Stimulated activated naive B cell treated with anti-CD40 and anti-IgM and Interleukin-4, amounts not matched to agents 10 μg/mL and 1 μg/mL and 100 μg/mL, for 72 hours (primary cell): Measurements from ENCODE around the gene GALNT15.

ENCODE experiments used
- ATAC-seq, 2 donors: fragments of 150-1000 bp; cut with Tn5 transposase; replicated peaks; 2 replicates each; pipeline ENCODE4 v1.10.0; 2021; ENCODE audit warnings: moderate library complexity in 1 of 2
- DNase-seq: peaks from one replicate; pipeline ENCODE4 v3.0.0; 2021
- H3K27ac Mint-ChIP-seq: one replicate; pipeline ENCODE4 v1.8.0; 2022; ENCODE audit warnings: mild to moderate bottlenecking, mixed read lengths
- H3K27me3 Mint-ChIP-seq, 2 donors: one replicate each; pipeline ENCODE4 v1.8.0; 2022; ENCODE audit warnings: mixed read lengths in 2 of 2
- H3K36me3 Mint-ChIP-seq, 2 donors: one replicate each; pipeline ENCODE4 v1.8.0; 2022; ENCODE audit warnings: mixed read lengths in 2 of 2, mild to moderate bottlenecking in 1 of 2
- H3K4me1 Mint-ChIP-seq, 2 donors: one replicate each; pipeline ENCODE4 v1.8.0; 2022; ENCODE audit warnings: mixed read lengths in 2 of 2, mild to moderate bottlenecking in 1 of 2
- H3K4me3 Mint-ChIP-seq, 2 donors: one replicate each; pipeline ENCODE4 v1.8.0; 2022; ENCODE audit warnings: mild to moderate bottlenecking in 2 of 2, mixed read lengths in 2 of 2, moderate library complexity in 1 of 2
- H3K9me3 Mint-ChIP-seq, 2 donors: one replicate each; pipeline ENCODE4 v1.8.0; 2022; ENCODE audit warnings: mixed read lengths in 2 of 2, mild to moderate bottlenecking in 1 of 2

The GALNT15 gene

GRCh38 chr3:16186086-16186485 lies 11.6 kb downstream of the GALNT15 start:
- no peak overlapping the region for H3K27ac Mint-ChIP-seq
- ATAC-seq = no peak

DNA sequence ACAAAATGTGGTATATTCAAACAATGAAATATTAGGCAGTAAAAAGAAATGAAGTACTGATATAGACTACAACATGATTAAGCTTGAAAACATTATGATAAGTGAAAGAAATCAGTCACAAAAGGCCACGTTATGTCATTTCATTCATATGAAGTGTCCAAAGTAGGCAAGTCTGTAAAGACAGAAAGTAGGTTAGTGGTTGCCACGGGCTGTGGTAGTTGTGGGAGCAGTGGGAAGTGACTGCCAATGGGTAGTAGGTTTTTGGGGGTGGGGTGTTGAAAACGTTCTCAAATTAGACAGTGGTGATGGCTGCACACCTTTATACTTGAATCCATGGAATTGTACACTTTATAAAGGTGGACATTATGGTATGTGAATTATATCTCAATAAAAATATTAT lies 12.1 kb downstream of the GALNT15 start:
- Mint-ChIP-seq H3K9me3 (peaks cover 0 to 1% of the 10 kb centered on the region in 2 donors), H3K27ac (no peak overlapping the region), H3K27me3 (peaks cover 0 to 4% of the 10 kb centered on the region in 2 donors), H3K36me3 (no peaks in the 10 kb centered on the region), H3K4me1 (no peaks in the 10 kb centered on the region), H3K4me3 (no peak overlapping the region)
- DNase-seq (no peak), ATAC-seq (no peak)

More at GRCh38 chr3:16186086-16186485, 11.6 kb downstream of the GALNT15 start:
- peaks cover 0 to 4% of the 10 kb centered on the region in 2 donors for H3K27me3 Mint-ChIP-seq
- H3K36me3 Mint-ChIP-seq = no peaks in the 10 kb centered on the region
- no peak overlapping the region for H3K4me3 Mint-ChIP-seq
- DNase-seq = no peak
- peaks cover 0 to 1% of the 10 kb centered on the region in 2 donors for H3K9me3 Mint-ChIP-seq
- no peaks in the 10 kb centered on the region for H3K4me1 Mint-ChIP-seq

GRCh38 chr3:16187213-16187790 lies 12.8 kb downstream of the GALNT15 start:
- no peak for DNase-seq
- H3K4me3 Mint-ChIP-seq = no peak overlapping the region
- peaks cover 0 to 1% of the 10 kb centered on the region in 2 donors for H3K9me3 Mint-ChIP-seq
- H3K27ac Mint-ChIP-seq = no peak overlapping the region
- no peaks in the 10 kb centered on the region for H3K36me3 Mint-ChIP-seq
- H3K4me1 Mint-ChIP-seq = no peaks in the 10 kb centered on the region
- no peak for ATAC-seq
- H3K27me3 Mint-ChIP-seq = peaks cover 0 to 4% of the 10 kb centered on the region in 2 donors

- DNase-seq = no peak
- Mint-ChIP-seq H3K9me3 (peaks cover 0 to 1% of the 10 kb centered on the region in 2 donors), H3K27me3 (peaks cover 0 to 4% of the 10 kb centered on the region in 2 donors), H3K4me3 (no peak overlapping the region), H3K27ac (no peak overlapping the region), H3K36me3 (no peaks in the 10 kb centered on the region), H3K4me1 (no peaks in the 10 kb centered on the region)
- no peak for ATAC-seq
Measured at GRCh38 chr3:16188071-16188470, 13.6 kb downstream of the GALNT15 start.

DNA sequence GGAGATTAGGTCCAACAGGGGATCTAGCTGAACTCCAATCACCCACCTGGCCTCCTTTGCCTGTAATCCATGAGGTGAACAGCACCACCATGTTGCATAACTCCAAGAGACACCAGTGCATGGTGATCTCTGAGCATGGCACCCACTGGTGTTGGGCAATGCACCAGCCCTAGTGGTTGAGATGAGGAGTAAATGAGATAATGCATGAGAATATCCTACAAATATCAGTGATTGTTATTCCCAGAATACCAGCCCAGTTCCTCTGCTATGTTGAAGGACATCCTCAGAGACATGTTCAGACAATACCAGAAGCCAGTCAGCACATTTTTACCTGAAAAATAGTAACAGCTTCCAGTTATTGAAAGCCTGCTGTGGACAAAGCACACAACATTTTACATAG lies 14.7 kb downstream of the GALNT15 start:
- no peak for DNase-seq
- H3K27me3 Mint-ChIP-seq = peaks cover 0 to 4% of the 10 kb centered on the region in 2 donors

GRCh38 chr3:16190704-16191103 lies 16.2 kb downstream of the GALNT15 start:
- Mint-ChIP-seq H3K36me3 (no peaks in the 10 kb centered on the region), H3K27ac (no peak overlapping the region), H3K27me3 (peaks cover 0 to 4% of the 10 kb centered on the region in 2 donors), H3K4me3 (no peak overlapping the region), H3K9me3 (peaks cover 0 to 1% of the 10 kb centered on the region in 2 donors), H3K4me1 (no peaks in the 10 kb centered on the region)
- DNase-seq (no peak), ATAC-seq (no peak)

More for the DNA sequence above, 14.7 kb downstream of the GALNT15 start:
- no peak overlapping the region for H3K4me3 Mint-ChIP-seq
- no peaks in the 10 kb centered on the region for H3K36me3 Mint-ChIP-seq
- no peaks in the 10 kb centered on the region for H3K4me1 Mint-ChIP-seq
- no peak for ATAC-seq
- H3K9me3 Mint-ChIP-seq = peaks cover 0 to 1% of the 10 kb centered on the region in 2 donors
- H3K27ac Mint-ChIP-seq = no peak overlapping the region

- Mint-ChIP-seq H3K9me3 (peaks cover 0 to under 1% of the 10 kb centered on the region in 2 donors), H3K27me3 (peaks cover 0 to 4% of the 10 kb centered on the region in 2 donors), H3K27ac (no peak overlapping the region), H3K4me3 (no peak overlapping the region), H3K36me3 (no peaks in the 10 kb centered on the region), H3K4me1 (no peaks in the 10 kb centered on the region)
- ATAC-seq (no peak), DNase-seq (no peak)
Measured at GRCh38 chr3:16191591-16191990, 17.1 kb downstream of the GALNT15 start.

DNA sequence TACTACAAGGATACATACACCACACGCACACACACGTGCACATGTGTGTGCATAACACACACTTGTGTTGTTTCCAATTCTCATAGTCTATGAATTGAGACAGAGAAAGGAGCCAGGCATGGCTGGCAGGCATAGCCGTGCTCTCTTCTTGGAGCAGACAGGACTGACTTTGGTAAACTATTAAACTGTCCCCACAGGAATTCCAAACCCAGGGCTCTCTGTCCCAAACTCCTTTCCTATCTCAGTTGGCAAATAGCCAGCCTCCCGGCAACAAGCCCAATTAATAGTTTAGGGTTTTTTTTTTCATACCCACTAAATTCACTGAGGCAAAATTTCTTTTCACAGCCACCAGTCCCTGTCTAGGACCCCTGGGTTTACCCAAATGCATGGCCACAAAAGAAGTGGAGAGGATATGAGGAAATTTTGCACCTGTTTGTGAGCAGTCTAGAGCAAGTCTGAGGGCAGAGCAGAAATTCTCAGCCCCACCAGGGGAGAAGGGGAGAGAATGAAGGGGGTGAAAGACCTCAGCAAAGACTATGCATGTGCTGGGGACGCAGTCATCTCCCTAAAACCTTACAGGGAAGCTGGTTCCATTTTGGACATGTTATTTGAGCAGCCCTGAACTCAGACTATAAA lies 17.8 kb downstream of the GALNT15 start:
- ATAC-seq (no peak), DNase-seq (no peak)
- Mint-ChIP-seq H3K4me1 (no peaks in the 10 kb centered on the region), H3K27ac (no peak overlapping the region), H3K36me3 (no peaks in the 10 kb centered on the region), H3K9me3 (no peaks in the 10 kb centered on the region), H3K4me3 (no peak overlapping the region), H3K27me3 (peaks cover 0 to 4% of the 10 kb centered on the region in 2 donors)

DNA sequence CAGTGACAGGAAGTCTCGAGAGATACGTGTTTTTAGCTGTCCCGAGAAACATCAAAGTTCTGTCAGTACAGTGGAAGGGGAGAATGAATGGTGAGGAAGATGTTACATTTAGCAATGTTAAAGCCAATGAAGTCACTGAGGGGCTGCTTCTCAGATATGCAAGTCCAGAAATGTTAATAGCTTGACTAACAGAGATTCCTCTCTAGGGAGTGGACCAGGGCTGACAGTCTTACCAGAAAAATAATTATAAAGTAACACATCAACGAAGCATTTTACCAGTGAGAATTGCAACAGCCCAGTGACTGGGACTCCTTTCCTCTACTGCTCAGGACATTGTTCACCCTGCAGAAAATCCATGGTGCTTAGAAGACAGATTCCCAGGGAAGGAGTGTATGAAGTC lies 23.9 kb downstream of the GALNT15 start:
- peaks cover 0 to under 1% of the 10 kb centered on the region in 2 donors for H3K27me3 Mint-ChIP-seq

GRCh38 chr3:16199769-16200168 lies 25.3 kb downstream of the GALNT15 start:
- Mint-ChIP-seq H3K9me3 (peaks cover 0 to 1% of the 10 kb centered on the region in 2 donors), H3K27me3 (peaks cover 0 to 11% of the 10 kb centered on the region in 2 donors), H3K4me3 (no peak overlapping the region), H3K36me3 (peaks cover 0 to 2% of the 10 kb centered on the region in 2 donors), H3K4me1 (no peaks in the 10 kb centered on the region), H3K27ac (no peak overlapping the region)
- DNase-seq = no peak
- ATAC-seq = no peak

More for the DNA sequence above, 23.9 kb downstream of the GALNT15 start:
- H3K9me3 Mint-ChIP-seq = peaks cover 0 to 1% of the 10 kb centered on the region in 2 donors
- no peak for ATAC-seq
- DNase-seq = no peak
- no peak overlapping the region for H3K27ac Mint-ChIP-seq
- no peaks in the 10 kb centered on the region for H3K4me1 Mint-ChIP-seq
- H3K36me3 Mint-ChIP-seq = no peaks in the 10 kb centered on the region
- no peak overlapping the region for H3K4me3 Mint-ChIP-seq

- Mint-ChIP-seq H3K4me3 (no peak overlapping the region), H3K27me3 (peaks cover 0 to 12% of the 10 kb centered on the region in 2 donors), H3K27ac (no peak overlapping the region), H3K4me1 (no peaks in the 10 kb centered on the region), H3K9me3 (peaks cover 0 to 1% of the 10 kb centered on the region in 2 donors), H3K36me3 (peaks cover 0 to 2% of the 10 kb centered on the region in 2 donors)
- no peak for DNase-seq
- no peak for ATAC-seq
Measured at GRCh38 chr3:16200411-16200810, 25.9 kb downstream of the GALNT15 start.

DNA sequence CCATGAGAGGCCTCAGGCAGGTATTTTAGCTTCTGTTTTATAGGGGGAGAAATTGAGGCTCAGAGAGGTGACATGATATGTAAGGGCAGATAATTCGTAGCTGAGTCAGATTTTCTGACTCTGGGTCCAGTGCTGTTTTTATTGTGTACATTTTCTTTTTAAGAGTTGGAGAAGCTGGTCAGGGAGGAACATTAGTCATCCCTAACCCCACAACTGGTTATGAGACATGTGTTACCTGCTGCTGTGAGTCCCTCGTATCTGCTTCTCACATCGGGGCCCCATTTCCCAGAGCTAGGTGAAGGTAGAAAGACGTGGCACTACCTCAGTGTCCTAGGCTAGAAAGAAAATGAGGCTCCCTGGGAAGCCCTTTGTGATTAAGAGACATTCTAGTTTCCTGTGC lies 28.6 kb downstream of the GALNT15 start:
- peaks cover 0 to 12% of the 10 kb centered on the region in 2 donors for H3K27me3 Mint-ChIP-seq
- H3K4me1 Mint-ChIP-seq = no peaks in the 10 kb centered on the region
- peaks cover 0 to 1% of the 10 kb centered on the region in 2 donors for H3K9me3 Mint-ChIP-seq
- DNase-seq = no peak
- H3K4me3 Mint-ChIP-seq = no peak overlapping the region
- H3K36me3 Mint-ChIP-seq = peaks cover 0 to 2% of the 10 kb centered on the region in 2 donors
- no peak for ATAC-seq
- H3K27ac Mint-ChIP-seq = no peak overlapping the region

DNA sequence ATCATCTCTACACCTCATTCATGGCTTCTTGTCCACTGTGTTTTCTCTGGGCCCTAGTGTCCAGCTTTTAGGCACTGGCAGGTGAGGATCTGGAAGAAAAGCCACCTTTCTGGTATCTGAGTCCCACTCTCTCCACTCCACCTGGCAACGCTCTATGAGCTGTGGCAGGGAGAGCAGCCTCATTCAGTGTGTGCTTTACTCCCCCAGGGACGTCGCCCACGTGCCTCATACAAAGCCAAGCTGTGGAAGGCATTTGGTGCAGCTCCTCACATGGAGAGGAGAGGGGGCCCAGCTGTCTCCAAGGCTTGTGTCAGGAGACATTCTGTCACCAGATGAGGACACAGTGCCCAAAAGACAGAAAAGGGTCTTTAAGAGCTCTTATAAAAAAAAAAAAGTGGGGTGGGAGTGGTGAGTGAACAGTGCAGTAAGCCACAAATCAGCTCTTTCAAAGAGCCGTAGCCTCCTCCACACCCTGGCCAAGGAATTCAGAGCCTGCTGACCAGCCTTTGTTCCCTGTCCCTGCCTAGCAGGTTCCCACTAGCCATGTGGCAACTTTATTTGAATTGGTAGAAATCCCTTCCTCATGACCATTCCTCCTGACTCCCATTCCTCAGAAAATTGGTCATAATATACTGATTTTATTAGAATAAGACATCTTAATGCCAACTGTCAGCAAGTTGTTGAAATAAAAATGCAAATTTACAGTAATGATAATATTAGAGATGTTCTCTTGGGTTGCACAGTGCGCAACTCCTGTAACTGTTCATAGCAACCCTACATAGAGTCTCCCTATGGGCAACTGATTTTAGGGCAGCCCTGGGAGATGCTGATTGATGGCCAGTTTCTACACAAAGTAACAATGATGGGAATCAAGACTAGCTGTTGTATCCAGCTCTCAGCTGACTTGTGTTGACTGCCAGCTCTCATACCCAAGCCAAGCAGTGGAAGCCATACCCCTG lies 29.5 kb downstream of the GALNT15 start:
- Mint-ChIP-seq H3K27ac (no peak overlapping the region), H3K9me3 (peaks cover 0 to 1% of the 10 kb centered on the region in 2 donors), H3K4me3 (no peak overlapping the region), H3K27me3 (peaks cover 0 to 12% of the 10 kb centered on the region in 2 donors), H3K4me1 (no peaks in the 10 kb centered on the region), H3K36me3 (peaks cover 0 to 2% of the 10 kb centered on the region in 2 donors)
- DNase-seq = no peak
- no peak for ATAC-seq

DNA sequence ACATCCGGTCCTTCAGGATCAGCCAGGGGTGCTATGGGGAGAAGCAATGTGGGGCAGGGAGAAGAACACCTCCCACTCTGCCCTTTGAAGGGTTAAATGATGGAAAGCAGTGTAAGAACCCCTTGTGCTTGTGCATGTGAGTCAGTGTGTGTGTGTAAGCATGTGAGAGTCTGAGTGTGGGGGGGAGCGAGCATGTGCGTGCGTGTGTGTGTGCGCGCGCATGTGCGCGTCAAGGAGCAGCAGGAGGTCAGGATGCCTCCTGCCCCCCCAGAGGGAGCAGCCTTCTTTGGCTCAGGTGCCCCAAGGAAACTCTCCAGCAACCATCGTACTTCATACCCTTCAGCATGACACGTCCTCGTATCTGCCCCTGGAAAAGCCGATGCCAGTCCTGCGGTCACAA lies 30.3 kb downstream of the GALNT15 start:
- Mint-ChIP-seq H3K4me1 (no peaks in the 10 kb centered on the region), H3K27me3 (peaks cover 0 to 12% of the 10 kb centered on the region in 2 donors), H3K36me3 (peaks cover 0 to 2% of the 10 kb centered on the region in 2 donors), H3K27ac (no peak overlapping the region), H3K9me3 (peaks cover 0 to 1% of the 10 kb centered on the region in 2 donors), H3K4me3 (no peak overlapping the region)
- DNase-seq (no peak), ATAC-seq (no peak)
